Gastroesophageal sphincter (tissue), 3 donors: ENCODE measurements around the gene FBLN1.

ENCODE experiments used
- EP300 ChIP-seq: sonication (generic); formaldehyde crosslinking; IDR thresholded peaks from one replicate; pipeline ENCODE4 v1.6.1; 2017; ENCODE audit warnings: antibody characterized with exemption, mild to moderate bottlenecking
- POLR2AphosphoS5 ChIP-seq: sonication (generic); formaldehyde crosslinking; IDR thresholded peaks from one replicate; pipeline ENCODE4 v1.6.1; 2017; ENCODE audit warnings: antibody characterized with exemption
- TF ChIP-seq, protein P1 (sequence below), 4 experiments: fragments of 200-600 bp in 2 of 4; fragments of 450-650 bp in 2 of 4; sonication (generic) in 1 of 4; IDR thresholded peaks; one replicate each; pipeline ENCODE4 v1.5.1; 2017 to 2019; ENCODE audit warnings: antibody characterized with exemption in 4 of 4, mild to moderate bottlenecking in 2 of 4, moderate library complexity in 2 of 4

DNA sequence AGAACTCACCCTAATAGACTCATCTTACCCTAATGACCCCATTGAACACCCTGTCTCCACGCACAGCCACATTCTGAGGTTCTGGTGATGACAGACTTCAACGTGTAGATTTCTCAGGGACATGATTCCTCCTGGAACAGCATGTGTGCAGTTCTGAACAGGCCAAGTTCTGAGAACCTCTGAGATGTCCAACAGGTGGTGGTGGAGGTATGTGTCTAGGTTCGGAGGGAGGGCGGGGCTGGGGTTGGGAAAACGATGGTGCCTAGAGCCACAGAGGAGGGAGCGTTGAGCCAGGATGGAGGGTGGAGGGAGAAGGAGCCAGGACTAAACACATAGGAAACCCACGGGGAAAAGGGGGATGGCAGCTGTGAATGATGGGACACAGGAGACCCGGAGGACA lies 43.4 kb upstream of the FBLN1 start:
- TF ChIP-seq, protein P1, sequence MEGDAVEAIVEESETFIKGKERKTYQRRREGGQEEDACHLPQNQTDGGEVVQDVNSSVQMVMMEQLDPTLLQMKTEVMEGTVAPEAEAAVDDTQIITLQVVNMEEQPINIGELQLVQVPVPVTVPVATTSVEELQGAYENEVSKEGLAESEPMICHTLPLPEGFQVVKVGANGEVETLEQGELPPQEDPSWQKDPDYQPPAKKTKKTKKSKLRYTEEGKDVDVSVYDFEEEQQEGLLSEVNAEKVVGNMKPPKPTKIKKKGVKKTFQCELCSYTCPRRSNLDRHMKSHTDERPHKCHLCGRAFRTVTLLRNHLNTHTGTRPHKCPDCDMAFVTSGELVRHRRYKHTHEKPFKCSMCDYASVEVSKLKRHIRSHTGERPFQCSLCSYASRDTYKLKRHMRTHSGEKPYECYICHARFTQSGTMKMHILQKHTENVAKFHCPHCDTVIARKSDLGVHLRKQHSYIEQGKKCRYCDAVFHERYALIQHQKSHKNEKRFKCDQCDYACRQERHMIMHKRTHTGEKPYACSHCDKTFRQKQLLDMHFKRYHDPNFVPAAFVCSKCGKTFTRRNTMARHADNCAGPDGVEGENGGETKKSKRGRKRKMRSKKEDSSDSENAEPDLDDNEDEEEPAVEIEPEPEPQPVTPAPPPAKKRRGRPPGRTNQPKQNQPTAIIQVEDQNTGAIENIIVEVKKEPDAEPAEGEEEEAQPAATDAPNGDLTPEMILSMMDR (IDR thresholded peaks at IDR 0.05) = no peak
- TF ChIP-seq EP300 (no peak), POLR2AphosphoS5 (no peak)
